RKO (cell line): ENCODE results near the gene MRGPRD.
A peak's percentile ranks its signal among the peaks of the same experiment; 100 is the strongest.
"Not testable (repeated sequence)": the region's sequence is repeated elsewhere in the genome, so short reads cannot be mapped to it uniquely, and the experiment has no call there.

Experiments used
- DNase-seq: peaks from one replicate; pipeline ENCODE4 v3.0.0-alpha.2; 2016; ENCODE audit warnings: low spot score

MRGPRD gene

DNA sequence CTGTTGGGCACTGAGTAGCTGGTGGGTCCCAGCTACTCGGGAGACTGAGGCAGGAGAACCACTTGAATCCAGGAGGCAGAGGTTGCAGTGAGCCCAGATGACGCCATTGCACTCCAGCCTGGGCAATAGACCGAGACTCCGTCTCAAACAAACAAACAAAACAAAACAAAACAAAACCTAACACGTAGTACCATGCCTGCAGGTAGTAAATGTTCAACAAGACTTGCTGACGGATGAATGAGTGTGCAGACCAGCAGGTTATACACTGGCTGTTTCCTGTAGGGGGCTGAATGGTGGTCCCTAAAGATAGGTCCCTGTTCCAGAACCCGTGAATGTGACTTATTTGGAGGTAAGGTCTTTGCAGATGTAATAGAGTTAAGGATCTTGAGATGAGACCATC, 12.8 kb upstream of the MRGPRD start:
- no peak for DNase-seq

DNA sequence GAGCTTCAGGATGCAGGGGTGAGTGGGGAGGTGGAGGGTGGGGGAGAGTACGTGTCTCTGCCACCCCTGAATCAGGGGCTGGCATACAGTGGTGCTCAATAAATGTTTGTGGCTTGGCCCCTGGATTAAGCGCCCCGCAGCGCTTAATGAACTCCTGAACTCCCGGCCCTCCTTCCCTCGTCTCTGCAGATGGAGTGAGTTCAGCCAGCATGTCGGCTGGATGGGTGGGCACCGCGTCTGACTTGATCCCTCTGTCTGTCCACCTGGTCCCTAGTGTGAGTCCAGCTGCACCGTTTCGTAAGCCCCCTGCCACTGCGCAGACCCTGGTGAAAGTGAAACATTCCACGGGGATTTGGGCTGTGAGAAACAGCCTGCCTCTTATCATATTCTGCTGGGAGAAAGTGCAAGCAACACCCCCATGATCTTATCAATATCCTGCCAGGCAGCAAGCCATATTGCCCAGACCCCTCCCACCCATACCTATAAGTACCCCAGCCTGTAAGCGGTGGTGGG, 12.0 kb upstream of the MRGPRD start:
- no peak for DNase-seq

DNA sequence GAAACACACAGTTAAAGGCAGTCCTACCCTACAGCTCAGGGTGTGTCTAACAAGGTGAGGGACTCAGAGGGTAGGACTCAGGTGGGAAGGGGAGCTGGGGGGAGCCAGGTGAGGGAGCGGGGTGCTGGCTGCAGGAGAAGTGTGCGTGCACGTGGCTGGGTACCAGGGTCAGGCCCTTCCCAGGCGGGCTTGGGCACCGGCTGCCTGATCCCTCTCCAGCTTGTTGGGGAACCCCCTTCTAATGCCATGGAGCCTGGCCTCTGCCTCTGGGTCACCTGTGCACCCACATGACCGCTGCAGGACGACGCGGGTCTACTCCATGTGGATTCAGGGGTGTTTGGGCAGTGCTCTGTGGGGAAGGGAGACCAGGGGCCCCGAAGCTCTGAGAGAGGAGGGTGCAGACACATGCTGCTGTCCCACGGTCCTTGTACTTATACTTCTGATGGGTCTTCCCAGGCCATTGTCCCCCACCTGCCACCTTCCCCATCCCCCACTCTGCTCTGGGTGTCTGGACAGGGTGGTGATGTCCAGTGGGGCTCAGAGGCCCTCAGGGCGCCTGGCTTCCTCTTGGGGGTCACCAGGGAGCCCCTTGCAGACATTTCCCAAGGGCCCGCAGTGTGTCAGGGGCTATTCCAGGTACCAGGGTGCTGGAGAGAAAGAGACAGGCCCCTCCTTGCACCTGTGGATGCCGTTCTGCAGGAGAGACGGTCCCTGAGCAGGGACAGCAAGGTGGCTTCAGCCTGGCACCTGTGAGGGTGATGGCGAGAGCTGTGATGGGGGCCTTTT, 10.4 kb upstream of the MRGPRD start:
- no peak for DNase-seq

DNA sequence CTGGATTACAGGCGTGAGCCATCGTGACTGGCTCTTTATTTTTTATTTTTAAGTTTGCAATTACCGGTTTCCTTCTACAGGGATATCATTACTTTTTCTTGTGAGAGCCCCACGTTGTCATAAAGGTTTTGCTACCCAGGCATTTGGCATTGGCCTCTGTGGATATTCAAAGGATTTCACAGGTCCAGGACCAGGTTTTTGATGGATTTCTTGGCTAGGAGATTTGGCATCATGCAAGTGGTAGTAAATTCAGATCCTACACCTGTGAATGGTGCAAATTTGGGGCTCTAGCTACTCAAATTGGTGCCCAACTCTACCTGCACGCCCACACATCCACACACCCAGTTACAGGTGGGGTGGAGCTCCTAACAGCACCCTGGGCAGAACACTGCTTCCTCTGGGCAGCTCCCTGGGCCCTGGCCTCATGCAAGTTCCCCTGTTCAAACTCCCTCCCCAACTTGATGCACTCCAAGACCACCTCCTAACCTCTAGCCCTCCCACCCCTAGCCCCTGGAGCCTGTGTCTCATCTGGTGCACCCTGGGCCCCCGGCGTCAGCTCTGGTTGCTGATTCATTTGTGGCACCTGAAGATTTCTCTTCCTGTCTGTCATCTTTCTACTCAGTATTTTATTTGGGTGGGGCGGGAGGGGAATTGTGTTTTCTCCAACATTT, 9.3 kb upstream of the MRGPRD start:
- DNase-seq = no peak

DNA sequence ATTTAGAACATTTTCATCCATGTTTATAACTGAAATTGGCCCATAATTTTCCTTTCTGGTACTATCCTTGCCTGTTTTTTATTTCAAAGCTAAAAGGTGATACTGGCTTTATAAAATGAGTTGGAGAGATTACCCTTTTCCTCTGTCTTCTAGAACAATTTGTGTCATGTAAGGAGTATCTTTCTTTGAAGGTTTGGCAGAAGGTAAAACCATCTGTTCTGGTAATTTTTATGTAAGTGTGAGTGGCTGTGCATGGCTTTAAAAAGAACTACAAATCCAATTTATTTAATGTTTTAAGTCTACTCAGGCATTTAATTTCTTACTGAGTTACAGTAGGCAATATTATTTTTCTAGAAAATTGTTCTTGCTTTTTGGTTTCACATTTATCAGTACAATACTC, 7.7 kb upstream of the MRGPRD start:
- no peak for DNase-seq

DNA sequence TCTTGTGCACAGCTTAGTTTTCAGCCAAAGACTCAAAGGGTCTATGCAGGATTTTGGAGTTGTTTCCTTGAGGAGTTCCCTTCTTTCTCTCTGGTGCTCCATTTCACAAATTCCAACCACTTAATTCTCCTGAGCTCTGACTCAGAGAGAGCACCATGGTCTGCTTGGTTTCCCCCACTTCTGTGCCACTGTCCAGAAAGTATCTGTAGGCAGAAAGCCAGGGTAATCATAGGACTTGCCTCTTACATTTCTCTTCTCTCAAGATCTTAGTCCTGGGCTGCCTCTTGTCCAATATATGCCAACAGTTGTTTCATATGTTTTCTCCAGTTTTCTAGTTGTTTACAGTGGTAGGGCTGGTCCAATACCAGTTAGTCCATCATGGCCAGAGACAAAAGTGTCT, 6.4 kb upstream of the MRGPRD start:
- DNase-seq = no peak

DNA sequence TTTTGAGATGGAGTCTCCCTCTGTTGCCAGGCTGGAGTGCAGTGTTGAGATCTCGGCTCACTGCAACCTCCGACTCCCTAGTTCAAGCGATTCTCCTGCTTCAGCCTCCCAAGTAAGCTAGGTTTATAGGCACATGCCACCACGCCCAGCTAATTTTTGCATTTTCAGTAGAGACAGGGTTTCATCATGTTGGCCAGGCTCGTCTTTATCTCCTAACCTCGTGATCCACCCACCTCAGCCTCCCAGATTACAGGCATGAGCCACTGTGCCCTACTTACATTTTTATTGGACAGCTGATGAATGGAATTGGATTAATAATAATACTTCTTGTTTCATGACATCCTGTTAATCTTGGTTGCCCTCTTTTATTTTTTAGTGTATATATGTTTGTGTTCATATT, 3.0 kb upstream of the MRGPRD start:
- no peak for DNase-seq

DNA sequence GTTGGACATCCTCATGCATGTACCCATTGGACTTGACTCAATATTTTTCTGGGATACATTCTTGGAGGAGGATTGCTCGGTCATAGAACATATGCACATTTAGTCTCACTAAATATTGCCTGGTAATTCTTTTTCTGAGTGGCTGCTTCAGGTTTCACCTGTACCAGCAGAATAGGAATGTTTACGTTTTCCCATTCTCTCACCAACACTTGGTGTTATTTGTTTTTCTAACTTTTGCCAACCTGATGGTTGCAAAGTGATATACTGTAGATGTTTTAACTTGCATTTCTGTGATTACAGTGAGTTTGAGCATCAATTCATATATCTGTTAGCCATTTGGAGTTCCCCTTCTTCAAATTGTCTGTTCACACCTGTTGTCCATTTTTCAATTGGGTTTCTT, 1.3 kb upstream of the MRGPRD start:
- DNase-seq = no peak

DNA sequence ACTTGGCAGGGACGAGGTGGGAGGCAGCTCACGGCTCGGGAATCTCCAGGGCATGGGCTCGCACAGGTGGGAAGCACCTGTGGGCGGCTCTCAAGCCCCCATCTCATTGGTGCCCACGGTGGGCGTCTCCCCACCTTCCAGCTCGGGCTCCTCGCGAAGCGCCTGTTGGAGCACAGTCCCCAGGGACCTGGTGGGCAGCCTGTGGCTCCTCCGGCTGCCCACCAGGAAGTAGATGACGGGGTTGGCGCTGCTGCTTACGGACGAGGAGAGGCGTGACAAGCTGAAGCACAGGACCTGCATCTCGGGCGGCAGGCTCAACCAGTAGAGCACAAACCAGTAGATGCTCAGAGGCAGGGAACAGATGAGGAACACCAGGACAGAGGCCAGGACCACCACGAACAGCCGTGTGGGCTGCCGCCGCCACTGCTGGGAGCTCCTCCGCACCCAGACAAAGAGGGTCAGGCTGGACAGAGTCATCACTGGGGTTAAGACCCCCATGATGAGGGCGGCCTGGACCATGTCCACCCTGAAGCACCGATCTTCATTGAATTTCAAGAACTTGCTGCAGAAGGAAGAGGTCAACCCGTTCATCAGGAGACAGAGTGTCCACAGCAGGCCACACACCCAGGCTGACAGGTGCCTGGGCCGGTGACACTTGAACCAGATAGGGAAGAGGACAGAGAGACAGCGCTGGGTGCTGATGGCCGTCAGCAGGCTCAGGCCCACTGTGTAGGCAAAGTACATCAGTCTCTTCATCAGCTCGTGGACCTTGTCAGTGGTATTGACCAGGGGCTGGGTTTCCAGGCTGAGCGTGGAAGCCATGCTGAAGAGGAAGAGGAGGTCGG, 633 bp downstream of the MRGPRD start:
- no peak for DNase-seq

DNA sequence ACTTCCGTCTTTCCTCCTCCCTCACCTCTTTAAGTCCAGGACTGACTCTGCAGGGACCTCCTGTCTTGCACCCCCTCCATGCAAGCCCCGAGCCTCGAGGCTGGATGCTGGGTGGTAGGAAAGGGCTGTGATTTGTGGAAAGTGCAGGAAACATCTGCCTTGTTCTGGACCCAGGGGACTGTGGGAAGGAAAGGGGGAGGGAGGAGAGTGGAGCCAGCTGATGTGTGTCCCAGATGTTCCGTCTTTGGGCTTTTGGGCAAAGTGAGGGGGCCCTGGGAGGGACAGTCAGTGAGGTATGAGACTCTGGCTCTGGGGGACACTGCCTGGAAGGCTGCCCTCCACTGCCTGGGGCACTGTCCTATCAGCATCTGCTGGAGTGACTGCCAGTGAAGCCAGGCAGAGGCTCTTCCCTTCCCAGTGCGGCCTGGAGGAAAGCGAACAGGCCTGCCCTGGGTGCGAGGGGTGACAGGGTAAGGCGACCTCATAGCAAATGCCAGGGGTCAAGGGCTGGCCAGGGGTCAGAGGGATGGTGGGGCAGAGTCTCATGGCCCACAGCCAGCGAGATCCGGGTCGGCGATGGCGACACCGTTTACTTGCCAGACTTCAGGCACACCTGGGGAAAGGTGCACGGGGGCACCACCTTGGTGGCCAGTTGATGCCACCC, 1.7 kb downstream of the MRGPRD start:
- no peak for DNase-seq

DNA sequence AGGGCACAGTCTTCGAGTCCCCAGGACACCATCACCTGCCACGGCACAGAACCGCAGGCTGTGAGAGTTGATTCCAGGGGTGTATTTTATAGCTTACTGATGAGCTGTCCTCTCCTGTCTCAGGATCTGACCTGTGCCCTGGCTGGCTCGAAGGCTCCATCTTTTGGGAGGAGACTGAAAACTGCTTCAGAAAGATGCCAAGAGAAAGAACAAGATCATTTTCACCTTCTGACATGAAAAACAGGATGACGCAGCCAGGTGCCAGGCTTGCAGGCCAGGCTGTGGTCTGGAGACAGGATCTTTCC, 2.2 kb downstream of the MRGPRD start:
- DNase-seq = no peak

DNA sequence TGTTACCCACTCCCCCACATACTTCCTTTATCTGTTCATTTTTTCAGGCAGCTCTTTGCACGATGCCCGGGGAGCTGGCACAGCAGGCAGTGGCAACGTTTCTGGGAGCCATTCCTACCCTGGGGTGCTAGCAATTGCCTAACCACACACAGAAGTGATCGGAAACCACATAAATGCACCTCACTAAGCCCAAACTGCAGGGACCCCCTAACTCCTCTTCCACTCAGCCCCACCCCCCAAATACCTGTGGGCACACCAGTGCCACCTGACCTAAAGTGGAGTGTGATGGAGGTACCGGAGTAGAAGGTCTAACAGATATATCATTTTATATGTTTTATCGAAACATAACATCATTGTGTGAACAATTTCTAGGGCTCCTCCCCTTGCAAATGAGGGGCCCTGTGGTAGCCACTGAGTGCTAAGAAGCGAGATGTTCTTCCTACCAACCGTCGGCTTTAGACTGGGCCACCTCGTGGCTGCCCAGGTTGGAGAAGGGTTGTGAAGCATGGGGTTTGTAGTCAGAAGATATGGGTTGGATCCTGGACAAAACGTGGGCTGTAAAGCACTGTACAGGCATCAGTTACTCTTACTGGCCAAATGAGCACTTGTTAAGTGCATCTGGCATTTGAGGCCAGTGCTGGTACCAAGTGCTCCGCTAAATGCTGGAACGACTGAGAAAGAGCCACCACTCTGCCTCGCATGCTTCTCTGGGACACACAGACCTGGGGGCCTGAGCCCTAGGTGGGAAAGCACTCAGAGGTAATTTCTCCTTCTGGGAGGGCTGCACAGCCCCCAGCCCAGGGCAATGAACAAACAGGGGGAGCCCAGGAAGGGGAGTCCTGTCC, 2.8 kb downstream of the MRGPRD start:
- DNase-seq = no peak

DNA sequence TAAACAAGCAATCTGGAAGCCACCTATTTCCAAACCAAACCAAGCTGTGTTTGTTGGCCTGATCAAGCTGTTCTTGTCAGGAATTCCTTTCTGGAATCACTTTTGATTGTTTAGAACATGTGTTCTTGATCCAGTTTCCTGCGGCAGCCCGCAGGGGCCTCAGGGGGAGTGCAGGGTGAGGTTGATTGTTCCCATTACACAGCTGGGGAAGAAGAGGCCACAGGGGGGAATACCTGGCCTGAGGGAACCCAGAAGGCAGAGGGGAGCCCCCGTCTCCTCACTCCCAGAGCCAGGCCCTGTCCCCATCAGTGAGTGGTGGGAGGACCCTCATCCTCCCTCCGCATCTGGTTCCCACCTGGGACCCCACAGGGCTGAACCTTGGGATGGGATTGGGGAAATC, 4.2 kb downstream of the MRGPRD start:
- no peak for DNase-seq

DNA sequence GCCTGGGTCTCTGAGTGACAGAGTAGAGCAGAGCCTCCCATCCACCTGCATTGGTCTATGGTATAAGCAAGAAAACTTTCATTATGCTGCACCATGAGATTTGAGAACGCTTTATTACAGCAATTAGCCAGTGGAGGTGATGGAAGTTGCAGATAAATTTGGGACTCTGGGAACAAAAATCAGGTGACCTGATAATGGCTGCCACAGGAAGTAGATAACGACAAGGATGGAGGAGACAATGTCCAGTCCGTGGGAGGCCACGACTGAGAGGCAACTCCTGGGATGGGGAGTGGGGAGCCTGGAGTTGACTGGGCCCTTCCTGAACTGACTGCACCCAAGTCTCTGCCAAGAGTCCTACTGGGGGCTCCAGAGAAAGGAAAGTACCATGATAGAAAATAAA, 4.7 kb downstream of the MRGPRD start:
- no peak for DNase-seq

DNA sequence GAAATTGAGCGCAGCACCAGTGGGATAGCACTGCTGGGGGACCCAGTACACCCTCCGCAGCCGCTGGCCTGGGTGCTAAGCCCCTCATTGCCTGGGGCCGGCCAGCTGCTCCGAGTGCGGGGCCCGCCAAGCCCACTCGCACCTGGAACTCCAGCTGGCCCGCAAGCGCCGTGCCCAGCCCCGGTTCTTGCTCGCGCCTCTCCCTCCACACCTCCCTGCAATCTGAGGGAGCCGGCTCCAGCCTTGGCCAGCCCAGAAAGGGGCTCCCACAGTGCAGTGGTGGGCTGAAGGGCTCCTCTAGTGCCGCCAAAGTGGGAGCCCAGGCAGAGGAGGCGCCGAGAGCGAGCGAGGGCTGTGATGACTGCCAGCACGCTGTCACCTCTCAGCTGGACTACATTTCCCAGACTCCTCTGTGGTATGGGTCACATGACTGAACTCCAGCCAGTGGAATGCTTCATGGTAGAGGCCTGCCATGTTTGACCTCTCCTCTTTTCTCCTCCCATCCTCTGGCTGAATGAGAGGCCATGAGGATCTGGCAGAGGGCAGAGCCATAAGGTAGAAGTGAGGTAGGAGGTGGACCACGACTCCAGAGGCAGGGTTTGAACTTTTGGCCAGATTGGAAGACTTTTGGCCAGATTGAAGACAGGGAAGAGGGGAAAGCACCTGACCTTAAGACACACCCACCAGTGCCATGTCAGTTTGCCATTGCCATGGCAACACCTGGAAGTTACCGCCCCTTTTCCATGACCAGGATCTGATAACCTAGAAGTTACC, 6.2 kb downstream of the MRGPRD start:
- DNase-seq = peak; percentile 29

DNA sequence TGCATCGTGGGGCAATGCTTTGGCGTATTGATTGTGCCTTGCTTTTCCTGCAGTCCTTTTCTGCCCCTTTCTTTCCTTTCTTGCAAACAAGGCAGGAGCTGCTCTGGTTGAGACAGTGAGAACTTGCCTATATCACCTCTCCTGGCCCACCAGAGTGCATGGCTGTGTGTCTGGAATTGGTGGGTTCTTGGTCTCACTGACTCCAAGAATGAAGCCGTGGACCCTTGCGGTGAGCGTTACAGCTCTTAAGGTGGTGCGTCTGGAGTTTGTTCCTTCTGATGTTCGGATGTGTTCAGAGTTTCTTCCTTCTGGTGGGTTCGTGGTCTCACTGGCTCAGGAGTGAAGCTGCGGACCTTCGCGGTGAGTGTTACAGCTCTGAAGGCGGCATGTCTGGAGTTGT, 7.1 kb downstream of the MRGPRD start:
- not testable (repeated sequence) for DNase-seq

DNA sequence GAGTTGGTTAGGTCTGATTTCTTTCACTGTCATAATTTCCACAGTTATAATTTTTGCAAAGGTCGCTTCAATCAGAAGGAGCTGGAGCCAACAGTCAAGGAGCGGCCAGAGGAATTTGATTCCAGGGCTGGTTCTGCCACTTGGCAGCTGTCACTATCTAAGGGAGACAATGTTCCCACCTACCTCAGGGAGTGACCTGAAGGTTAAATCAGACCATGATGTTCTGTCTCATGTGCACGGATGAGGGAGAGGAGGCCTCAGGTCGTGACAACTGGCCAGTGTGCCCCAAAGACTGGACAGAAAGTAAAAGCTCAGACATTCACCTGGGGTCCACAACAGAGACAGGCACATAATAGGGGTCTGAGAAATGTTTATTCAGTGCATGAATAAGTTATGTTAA, 7.6 kb downstream of the MRGPRD start:
- no peak for DNase-seq

DNA sequence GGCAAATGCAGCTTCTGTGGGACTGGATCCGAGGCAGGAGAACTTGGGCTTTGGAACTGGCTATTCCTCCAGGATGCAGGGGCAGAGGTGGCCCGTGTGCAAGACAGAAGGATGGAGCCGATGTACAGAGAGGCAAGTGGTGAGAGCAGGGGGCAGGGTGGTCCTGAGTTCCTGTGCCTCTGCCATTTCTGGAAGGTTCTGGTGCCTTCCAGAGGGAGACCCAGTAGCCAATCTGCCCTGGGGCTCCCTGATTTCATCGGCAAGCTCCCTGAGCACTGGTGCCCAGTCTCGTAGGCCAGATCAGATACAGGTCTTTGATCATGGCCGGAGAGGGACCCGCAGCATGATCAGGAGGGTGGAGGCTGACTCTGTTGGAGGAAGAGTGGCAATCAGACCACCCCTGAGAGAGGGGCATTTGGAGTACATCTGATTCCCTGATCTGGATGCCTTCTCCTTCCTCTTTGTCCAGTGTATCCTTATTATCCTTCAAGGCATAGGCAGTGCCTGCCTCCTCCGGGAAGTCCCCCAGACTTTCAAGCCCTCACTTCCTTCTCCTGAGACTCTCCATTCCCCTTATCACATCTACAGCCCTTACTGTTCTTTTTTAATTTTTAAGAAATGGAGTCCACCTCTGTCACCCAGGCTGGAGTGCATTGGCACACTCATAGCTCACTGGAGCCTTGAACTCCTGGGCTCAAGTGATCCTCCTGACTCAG, 9.7 kb downstream of the MRGPRD start:
- no peak for DNase-seq

DNA sequence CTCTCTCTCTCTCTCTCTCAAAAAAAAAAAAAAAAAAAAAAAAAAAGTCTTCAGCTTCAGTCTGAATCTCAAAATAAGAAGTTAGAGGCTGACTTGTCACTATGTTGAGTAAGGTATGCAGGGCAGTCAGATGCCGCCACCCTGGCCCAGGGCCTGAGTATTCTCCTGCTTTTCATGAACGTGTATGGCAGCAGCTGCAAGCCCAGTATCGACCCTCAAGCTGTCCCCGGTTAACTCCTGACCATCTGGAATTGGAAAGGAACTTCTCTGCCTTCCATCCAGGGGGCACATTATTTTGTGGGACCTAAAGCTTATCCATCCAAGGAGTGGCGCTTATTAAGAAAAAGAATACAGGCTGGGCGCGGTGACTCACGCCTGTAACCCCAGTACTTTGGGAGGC, 11.4 kb downstream of the MRGPRD start:
- no peak for DNase-seq
